GM12878 (cell line): ENCODE measurements around the gene RUSC1. TPM values are rescaled to one million over a fixed set of nuclear protein-coding genes. Genes with fewer than 3 reads are reported as not detected.

Experiments used
- ASH2L ChIP-seq: fragments of 300-600, 200-600 bp; sonication (generic); IDR thresholded peaks from 2 replicates; pipeline ENCODE4 v1.6.1; 2017; ENCODE audit warnings: low read depth, mild to moderate bottlenecking, borderline replicate concordance
- BMI1 ChIP-seq: fragments of 450-650 bp; IDR thresholded peaks from 2 replicates; pipeline ENCODE4 v1.6.1; 2016; ENCODE audit warnings: mild to moderate bottlenecking, moderate library complexity, borderline replicate concordance
- CHD2 ChIP-seq: IDR thresholded peaks from 2 replicates; pipeline ENCODE4 v1.6.1; 2011; ENCODE audit warnings: low read depth, low read length, improper control_type of control experiment, borderline replicate concordance
- DPF2 ChIP-seq: fragments of 450-650 bp; IDR thresholded peaks from 2 replicates; pipeline ENCODE4 v1.6.1; 2017; ENCODE audit warnings: mild to moderate bottlenecking
- FOS ChIP-seq: IDR thresholded peaks from 3 replicates; pipeline ENCODE4 v1.6.1; 2011; ENCODE audit warnings: borderline replicate concordance; ENCODE audit not compliant: insufficient read length; ENCODE audit errors: extremely low read depth
- HCFC1 ChIP-seq: fragments of 150-350 bp; IDR thresholded peaks from 2 replicates; pipeline ENCODE4 v1.6.1; 2014; ENCODE audit warnings: low read length
- HDAC2 ChIP-seq: fragments of 200-600 bp; sonication (generic); IDR thresholded peaks from 2 replicates; pipeline ENCODE4 v1.6.1; 2017
- HDGF ChIP-seq: fragments of 450-650 bp; IDR thresholded peaks from 2 replicates; pipeline ENCODE4 v1.6.1; 2016; ENCODE audit warnings: antibody characterized with exemption
- KAT2A ChIP-seq: conservative IDR thresholded peaks from 2 replicates; pipeline ENCODE4 v1.6.1; 2011; ENCODE audit warnings: low read depth, low read length; ENCODE audit not compliant: control insufficient read depth
- MYB ChIP-seq: fragments of 150-350 bp; IDR thresholded peaks from 2 replicates; pipeline ENCODE4 v1.6.1; 2014; ENCODE audit warnings: mild to moderate bottlenecking, low read depth, low read length, borderline replicate concordance
- NFIC ChIP-seq: IDR thresholded peaks from 2 replicates; pipeline ENCODE4 v1.6.1; 2012; ENCODE audit warnings: low read depth, mild to moderate bottlenecking, inconsistent platforms, low read length, moderate library complexity
- NFYA ChIP-seq: IDR thresholded peaks from 2 replicates; pipeline ENCODE4 v1.6.1; 2011; ENCODE audit warnings: low read depth, mild to moderate bottlenecking, low read length, improper control_type of control experiment, borderline replicate concordance
- RUNX3 ChIP-seq: IDR thresholded peaks from 2 replicates; pipeline ENCODE4 v1.6.1; 2012; ENCODE audit warnings: low read length, inconsistent platforms
- SPI1 ChIP-seq: IDR thresholded peaks from 2 replicates; pipeline ENCODE4 v1.6.1; 2011; ENCODE audit warnings: low read depth, mild to moderate bottlenecking, low read length, moderate library complexity, borderline replicate concordance; ENCODE audit not compliant: insufficient read depth
- SUPT20H ChIP-seq: IDR thresholded peaks from 2 replicates; pipeline ENCODE4 v1.6.1; 2011; ENCODE audit warnings: low read depth, mild to moderate bottlenecking, low read length, moderate library complexity, borderline replicate concordance; ENCODE audit not compliant: control insufficient read depth
- SUZ12 ChIP-seq: fragments of 200-600 bp; sonication (generic); IDR thresholded peaks from one replicate; pipeline ENCODE4 v1.6.1; 2018; ENCODE audit warnings: antibody characterized with exemption, mild to moderate bottlenecking; ENCODE audit not compliant: unreplicated experiment
- polyA plus RNA-seq, 11 experiments: library from polyadenylated mRNA; depleted of rRNA in 4 of 11; unstranded in 6 of 11; stranded (reverse) in 5 of 11; fragments of >200 nt; fragmentation: Nextera tagmentation in 4 of 11; fragmentation: Illumina TruSeq in 1 of 11; extraction: Ambion mirVana in 4 of 11; extraction: Trizol in 1 of 11; gene quantifications; 1 replicate in 1 of 11; 2 replicates in 10 of 11; pipeline versions ENCODE4 v1.2.1 to v1.2.3, GENCODE V29; 2011 to 2016; ENCODE audit warnings: inconsistent platforms in 2 of 11, missing spikeins in 2 of 11, low read depth in 1 of 11
- total RNA-seq, 4 experiments: library from RNA; depleted of rRNA in 3 of 4; stranded (reverse); fragments of >200 nt in 3 of 4; fragmentation: Illumina TruSeq in 1 of 4; extraction: Trizol in 1 of 4; gene quantifications; 2 replicates each; pipeline versions ENCODE4 v1.2.1 to v1.2.3, GENCODE V29; 2013 to 2021
- TF ChIP-seq, protein P1 (sequence below): fragments of 450-650 bp; formaldehyde crosslinking; IDR thresholded peaks from 2 replicates; pipeline ENCODE4 v1.4.0; 2020; ENCODE audit warnings: mild to moderate bottlenecking, moderate library complexity
- TF ChIP-seq, protein P2 (sequence below): IDR thresholded peaks from 2 replicates; pipeline ENCODE4 v1.6.1; 2012; ENCODE audit warnings: mild to moderate bottlenecking, low read depth, low read length
- TF ChIP-seq, protein P3 (sequence below): fragments of 450-650 bp; IDR thresholded peaks from 2 replicates; pipeline ENCODE4 v1.6.1; 2017; ENCODE audit warnings: mild to moderate bottlenecking, moderate library complexity

RUSC1 gene
- total and polyA plus RNA-seq, 10 of the 15 experiments (the other 5 are each of a cell fraction or from before 2014, with no cell fraction given): 1.1 to 23.7 (median 12.3) TPM

DNA sequence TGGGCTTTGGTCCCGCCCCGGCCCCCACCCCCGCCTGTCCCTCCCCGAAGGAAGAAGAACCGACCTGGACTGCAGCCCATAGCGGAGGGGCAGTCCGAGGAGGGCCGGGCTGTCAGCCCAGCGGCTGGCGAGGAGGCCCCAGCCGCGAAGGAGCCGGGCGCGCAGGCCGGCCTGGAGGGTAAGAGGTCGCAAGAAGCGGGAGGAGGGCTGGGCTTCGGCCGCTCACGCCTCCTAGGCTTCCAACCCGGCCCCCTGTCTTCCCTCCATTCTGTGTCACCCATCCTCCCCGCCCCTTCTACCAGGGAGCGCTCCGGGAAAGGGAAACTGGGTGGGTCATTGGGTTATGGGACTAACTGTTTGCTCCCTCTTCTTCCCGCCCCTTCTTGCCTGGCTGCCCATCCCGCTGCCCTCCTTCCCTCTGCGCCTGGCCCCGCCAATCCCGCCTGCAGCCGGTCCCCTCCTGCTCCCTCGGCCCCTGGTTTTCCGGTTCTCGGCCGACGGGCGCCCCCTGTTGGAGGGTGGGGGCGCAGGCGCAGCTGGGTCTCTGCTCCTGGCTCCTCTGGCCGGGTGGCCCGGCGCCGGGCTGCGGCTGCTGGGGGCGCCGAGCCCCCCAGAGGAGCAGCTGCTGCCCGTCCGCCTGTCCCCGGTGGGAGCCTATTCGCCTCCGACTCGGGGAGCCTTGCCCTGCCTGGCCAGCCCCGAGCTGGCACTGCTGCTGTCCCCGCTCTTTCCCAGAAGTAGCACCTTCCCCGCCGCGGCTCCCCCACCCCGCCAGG is 2.4 kb downstream of the RUSC1 start (continued):
- TF ChIP-seq, protein P1, sequence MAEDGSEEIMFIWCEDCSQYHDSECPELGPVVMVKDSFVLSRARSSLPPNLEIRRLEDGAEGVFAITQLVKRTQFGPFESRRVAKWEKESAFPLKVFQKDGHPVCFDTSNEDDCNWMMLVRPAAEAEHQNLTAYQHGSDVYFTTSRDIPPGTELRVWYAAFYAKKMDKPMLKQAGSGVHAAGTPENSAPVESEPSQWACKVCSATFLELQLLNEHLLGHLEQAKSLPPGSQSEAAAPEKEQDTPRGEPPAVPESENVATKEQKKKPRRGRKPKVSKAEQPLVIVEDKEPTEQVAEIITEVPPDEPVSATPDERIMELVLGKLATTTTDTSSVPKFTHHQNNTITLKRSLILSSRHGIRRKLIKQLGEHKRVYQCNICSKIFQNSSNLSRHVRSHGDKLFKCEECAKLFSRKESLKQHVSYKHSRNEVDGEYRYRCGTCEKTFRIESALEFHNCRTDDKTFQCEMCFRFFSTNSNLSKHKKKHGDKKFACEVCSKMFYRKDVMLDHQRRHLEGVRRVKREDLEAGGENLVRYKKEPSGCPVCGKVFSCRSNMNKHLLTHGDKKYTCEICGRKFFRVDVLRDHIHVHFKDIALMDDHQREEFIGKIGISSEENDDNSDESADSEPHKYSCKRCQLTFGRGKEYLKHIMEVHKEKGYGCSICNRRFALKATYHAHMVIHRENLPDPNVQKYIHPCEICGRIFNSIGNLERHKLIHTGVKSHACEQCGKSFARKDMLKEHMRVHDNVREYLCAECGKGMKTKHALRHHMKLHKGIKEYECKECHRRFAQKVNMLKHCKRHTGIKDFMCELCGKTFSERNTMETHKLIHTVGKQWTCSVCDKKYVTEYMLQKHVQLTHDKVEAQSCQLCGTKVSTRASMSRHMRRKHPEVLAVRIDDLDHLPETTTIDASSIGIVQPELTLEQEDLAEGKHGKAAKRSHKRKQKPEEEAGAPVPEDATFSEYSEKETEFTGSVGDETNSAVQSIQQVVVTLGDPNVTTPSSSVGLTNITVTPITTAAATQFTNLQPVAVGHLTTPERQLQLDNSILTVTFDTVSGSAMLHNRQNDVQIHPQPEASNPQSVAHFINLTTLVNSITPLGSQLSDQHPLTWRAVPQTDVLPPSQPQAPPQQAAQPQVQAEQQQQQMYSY (CRISPR knock-in tag): no peak
- TF ChIP-seq HDAC2: no peak
- TF ChIP-seq FOS: no peak
- TF ChIP-seq ASH2L: no peak
- TF ChIP-seq SUPT20H: no peak
- TF ChIP-seq, protein P2, sequence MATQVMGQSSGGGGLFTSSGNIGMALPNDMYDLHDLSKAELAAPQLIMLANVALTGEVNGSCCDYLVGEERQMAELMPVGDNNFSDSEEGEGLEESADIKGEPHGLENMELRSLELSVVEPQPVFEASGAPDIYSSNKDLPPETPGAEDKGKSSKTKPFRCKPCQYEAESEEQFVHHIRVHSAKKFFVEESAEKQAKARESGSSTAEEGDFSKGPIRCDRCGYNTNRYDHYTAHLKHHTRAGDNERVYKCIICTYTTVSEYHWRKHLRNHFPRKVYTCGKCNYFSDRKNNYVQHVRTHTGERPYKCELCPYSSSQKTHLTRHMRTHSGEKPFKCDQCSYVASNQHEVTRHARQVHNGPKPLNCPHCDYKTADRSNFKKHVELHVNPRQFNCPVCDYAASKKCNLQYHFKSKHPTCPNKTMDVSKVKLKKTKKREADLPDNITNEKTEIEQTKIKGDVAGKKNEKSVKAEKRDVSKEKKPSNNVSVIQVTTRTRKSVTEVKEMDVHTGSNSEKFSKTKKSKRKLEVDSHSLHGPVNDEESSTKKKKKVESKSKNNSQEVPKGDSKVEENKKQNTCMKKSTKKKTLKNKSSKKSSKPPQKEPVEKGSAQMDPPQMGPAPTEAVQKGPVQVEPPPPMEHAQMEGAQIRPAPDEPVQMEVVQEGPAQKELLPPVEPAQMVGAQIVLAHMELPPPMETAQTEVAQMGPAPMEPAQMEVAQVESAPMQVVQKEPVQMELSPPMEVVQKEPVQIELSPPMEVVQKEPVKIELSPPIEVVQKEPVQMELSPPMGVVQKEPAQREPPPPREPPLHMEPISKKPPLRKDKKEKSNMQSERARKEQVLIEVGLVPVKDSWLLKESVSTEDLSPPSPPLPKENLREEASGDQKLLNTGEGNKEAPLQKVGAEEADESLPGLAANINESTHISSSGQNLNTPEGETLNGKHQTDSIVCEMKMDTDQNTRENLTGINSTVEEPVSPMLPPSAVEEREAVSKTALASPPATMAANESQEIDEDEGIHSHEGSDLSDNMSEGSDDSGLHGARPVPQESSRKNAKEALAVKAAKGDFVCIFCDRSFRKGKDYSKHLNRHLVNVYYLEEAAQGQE: no peak
- no peak for TF ChIP-seq BMI1
- TF ChIP-seq RUNX3: no peak; the same call in 1 of the 2 replicates
- TF ChIP-seq SPI1: no peak
- no peak for TF ChIP-seq SUZ12
- TF ChIP-seq, protein P3, sequence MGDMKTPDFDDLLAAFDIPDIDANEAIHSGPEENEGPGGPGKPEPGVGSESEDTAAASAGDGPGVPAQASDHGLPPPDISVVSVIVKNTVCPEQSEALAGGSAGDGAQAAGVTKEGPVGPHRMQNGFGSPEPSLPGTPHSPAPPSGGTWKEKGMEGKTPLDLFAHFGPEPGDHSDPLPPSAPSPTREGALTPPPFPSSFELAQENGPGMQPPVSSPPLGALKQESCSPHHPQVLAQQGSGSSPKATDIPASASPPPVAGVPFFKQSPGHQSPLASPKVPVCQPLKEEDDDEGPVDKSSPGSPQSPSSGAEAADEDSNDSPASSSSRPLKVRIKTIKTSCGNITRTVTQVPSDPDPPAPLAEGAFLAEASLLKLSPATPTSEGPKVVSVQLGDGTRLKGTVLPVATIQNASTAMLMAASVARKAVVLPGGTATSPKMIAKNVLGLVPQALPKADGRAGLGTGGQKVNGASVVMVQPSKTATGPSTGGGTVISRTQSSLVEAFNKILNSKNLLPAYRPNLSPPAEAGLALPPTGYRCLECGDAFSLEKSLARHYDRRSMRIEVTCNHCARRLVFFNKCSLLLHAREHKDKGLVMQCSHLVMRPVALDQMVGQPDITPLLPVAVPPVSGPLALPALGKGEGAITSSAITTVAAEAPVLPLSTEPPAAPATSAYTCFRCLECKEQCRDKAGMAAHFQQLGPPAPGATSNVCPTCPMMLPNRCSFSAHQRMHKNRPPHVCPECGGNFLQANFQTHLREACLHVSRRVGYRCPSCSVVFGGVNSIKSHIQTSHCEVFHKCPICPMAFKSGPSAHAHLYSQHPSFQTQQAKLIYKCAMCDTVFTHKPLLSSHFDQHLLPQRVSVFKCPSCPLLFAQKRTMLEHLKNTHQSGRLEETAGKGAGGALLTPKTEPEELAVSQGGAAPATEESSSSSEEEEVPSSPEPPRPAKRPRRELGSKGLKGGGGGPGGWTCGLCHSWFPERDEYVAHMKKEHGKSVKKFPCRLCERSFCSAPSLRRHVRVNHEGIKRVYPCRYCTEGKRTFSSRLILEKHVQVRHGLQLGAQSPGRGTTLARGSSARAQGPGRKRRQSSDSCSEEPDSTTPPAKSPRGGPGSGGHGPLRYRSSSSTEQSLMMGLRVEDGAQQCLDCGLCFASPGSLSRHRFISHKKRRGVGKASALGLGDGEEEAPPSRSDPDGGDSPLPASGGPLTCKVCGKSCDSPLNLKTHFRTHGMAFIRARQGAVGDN: peak; percentile 61; the same call in 1 of the 2 replicates
- TF ChIP-seq NFYA: no peak
- no peak for TF ChIP-seq KAT2A
- TF ChIP-seq CHD2: 0 out of 2 replicates have a peak, but pooled peaks have one; percentile 26
- no peak for TF ChIP-seq HCFC1
- TF ChIP-seq MYB: no peak
- peak; percentile 89 for TF ChIP-seq HDGF
- peak; percentile 24 for TF ChIP-seq DPF2
- TF ChIP-seq NFIC: no peak
